GM12891 (cell line): ENCODE data around the gene FAM216B.

ENCODE experiments used
- POLR2AphosphoS5 ChIP-seq: IDR thresholded peaks from 2 replicates; pipeline ENCODE4 v1.6.1; 2011; ENCODE audit warnings: low read depth, low read length, control low read depth
- TAF1 ChIP-seq: IDR thresholded peaks from 2 replicates; pipeline ENCODE4 v1.6.1; 2011; ENCODE audit warnings: low read depth, low read length, control low read depth

DNA sequence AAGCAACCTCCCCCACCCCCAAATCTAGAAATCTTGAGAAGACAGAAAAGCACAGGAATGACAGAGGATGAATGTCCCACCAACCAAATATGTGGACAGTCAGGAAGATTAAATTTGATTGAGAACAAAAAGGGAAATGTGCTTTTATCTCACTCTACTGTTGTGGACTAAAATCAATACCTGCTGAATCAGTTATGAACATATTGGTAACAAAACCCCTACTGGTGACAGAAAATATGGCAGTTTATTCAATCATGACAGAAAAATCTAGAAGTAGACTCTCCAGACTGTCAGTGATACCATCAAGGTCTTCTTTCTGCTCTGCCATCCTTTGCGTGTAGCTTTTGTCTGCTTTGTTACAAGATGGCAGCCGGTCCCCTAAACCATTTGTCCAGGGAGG, 35.2 kb downstream of the FAM216B start:
- no peak for TF ChIP-seq POLR2AphosphoS5
- no peak for TF ChIP-seq TAF1
